ENCODE data around the gene NR6A1. TPM values are rescaled to one million over a fixed set of nuclear protein-coding genes. Genes with fewer than 3 reads are reported as not detected.

Gene NR6A1
- total and polyA plus RNA-seq, 2 experiments from 2014 or later = 44.2 to 139 TPM

DNA sequence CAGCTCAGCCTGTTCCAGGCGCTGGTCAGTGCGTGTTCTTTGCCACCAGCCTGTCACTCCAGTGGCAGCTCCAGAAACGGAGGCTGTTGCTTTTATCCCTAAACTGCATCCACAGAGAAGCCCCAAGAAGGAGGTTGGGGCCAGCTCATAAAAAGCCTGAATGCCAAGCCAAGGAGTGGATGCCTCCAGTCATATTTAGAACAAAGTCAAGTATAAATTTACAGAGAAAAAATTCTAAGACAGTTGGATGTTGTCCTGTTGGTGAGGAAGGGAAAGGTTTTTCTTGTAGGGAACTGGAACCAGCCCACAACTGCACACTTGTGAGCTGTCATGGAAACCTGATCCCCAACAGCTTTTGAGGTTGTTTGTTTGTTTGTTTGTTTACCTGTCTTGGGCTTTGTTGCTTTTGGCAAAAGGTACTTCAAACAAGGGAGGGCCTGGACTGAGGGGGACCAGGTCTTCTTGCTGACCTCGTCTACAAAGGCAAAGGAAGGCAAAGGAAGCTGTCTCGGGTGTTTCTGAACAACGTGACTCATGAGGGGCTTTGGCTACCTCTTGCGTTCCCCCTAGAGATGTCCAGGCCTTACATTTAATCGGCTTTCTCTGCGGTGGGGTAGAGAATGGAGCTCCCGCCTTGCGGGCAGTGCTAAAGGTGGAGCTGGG, 42.5 kb upstream of the NR6A1 start (continued):
- TF ChIP-seq CTCF (conservative IDR thresholded peaks at IDR 0.05; ENCODE audit: low read depth in 2 of 2) = no peak
- TF ChIP-seq EZH2phosphoT487 (IDR thresholded peaks at IDR 0.05; ENCODE audit: unreplicated experiment) = no peak
- TF ChIP-seq ZNF114 (CRISPR knock-in tag; IDR thresholded peaks at IDR 0.05) = no peak

DNA sequence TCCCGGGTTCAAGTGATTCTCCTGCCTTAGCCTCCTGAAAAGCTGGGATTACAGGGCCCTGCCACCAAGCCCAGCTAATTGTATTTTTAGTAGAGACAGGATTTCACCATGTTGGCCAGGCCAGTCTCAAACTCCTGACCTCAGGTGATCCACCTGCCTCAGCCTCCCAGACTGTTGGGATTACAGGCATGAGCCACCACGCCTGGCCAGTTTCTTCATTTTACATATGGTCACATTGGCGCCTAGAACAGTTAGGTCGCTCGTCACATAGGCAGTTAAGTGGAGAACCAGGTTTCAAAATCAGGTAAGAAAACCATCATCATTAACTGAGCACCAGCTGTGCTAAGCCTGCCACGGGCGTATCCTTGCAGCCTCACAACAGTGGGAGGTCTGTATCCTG, 41.9 kb upstream of the NR6A1 start:
- Histone ChIP-seq H3K27ac (ENCODE audit: low read depth) (no peak overlapping the region), H3K4me2 (no peak overlapping the region), H3K4me1 (ENCODE audit: insufficient read depth) (peaks cover 14% of the 10 kb centered on the region), H3K27me3 (ENCODE audit: insufficient read depth) (no peaks in the 10 kb centered on the region), H4K20me1 (replicated peaks; ENCODE audit: insufficient read depth) (no peaks in the 10 kb centered on the region), H3F3A (replicated peaks; ENCODE audit: low read depth) (0 out of 2 replicates have a peak, but pooled peaks cover 4% of the 10 kb centered on the region), H3K4me3 (no peak overlapping the region), H3K9me2 (ENCODE audit: insufficient read depth) (no peaks in the 10 kb centered on the region), H2AFZ (no peak overlapping the region), H3K79me2 (replicated peaks; ENCODE audit: insufficient read depth) (no peaks in the 10 kb centered on the region), H3K36me3 (ENCODE audit: insufficient read depth) (no peaks in the 10 kb centered on the region)
- no peaks in the 10 kb centered on the region; the same call in 2 of the 3 replicates for H3K36me3 Mint-ChIP-seq (ENCODE audit: low read depth)
- no peak overlapping the region for H3K27ac Mint-ChIP-seq
- DNase-seq (ENCODE audit: low spot score) (no peak), ATAC-seq (no peak)
- no peak overlapping the region for H3K4me3 Mint-ChIP-seq
- H3K27me3 Mint-ChIP-seq (ENCODE audit: insufficient read depth, low read depth, poor library complexity) = peaks cover 12% of the 10 kb centered on the region
- peaks cover 34% of the 10 kb centered on the region for H3K4me1 Mint-ChIP-seq
- no peaks in the 10 kb centered on the region for H3K9me3 Mint-ChIP-seq
- no peak for TF ChIP-seq POLR2AphosphoS5 (IDR thresholded peaks at IDR 0.05; ENCODE audit: low read depth)
- TF ChIP-seq ZNF331 (CRISPR knock-in tag; IDR thresholded peaks at IDR 0.05; ENCODE audit: low read depth) = no peak
- TF ChIP-seq, protein P1, sequence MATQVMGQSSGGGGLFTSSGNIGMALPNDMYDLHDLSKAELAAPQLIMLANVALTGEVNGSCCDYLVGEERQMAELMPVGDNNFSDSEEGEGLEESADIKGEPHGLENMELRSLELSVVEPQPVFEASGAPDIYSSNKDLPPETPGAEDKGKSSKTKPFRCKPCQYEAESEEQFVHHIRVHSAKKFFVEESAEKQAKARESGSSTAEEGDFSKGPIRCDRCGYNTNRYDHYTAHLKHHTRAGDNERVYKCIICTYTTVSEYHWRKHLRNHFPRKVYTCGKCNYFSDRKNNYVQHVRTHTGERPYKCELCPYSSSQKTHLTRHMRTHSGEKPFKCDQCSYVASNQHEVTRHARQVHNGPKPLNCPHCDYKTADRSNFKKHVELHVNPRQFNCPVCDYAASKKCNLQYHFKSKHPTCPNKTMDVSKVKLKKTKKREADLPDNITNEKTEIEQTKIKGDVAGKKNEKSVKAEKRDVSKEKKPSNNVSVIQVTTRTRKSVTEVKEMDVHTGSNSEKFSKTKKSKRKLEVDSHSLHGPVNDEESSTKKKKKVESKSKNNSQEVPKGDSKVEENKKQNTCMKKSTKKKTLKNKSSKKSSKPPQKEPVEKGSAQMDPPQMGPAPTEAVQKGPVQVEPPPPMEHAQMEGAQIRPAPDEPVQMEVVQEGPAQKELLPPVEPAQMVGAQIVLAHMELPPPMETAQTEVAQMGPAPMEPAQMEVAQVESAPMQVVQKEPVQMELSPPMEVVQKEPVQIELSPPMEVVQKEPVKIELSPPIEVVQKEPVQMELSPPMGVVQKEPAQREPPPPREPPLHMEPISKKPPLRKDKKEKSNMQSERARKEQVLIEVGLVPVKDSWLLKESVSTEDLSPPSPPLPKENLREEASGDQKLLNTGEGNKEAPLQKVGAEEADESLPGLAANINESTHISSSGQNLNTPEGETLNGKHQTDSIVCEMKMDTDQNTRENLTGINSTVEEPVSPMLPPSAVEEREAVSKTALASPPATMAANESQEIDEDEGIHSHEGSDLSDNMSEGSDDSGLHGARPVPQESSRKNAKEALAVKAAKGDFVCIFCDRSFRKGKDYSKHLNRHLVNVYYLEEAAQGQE (IDR thresholded peaks at IDR 0.05; ENCODE audit: unreplicated experiment) = no peak
- no peak for TF ChIP-seq CREB1 (CRISPR knock-in tag; IDR thresholded peaks at IDR 0.05; ENCODE audit: low read depth)
- no peak for TF ChIP-seq CTCF (conservative IDR thresholded peaks at IDR 0.05; ENCODE audit: low read depth in 2 of 2)
- TF ChIP-seq STAT1 (IDR thresholded peaks at IDR 0.05; ENCODE audit: unreplicated experiment) = no peak
- TF ChIP-seq EZH2 (IDR thresholded peaks at IDR 0.05; ENCODE audit: low read depth, unreplicated experiment) = no peak
- TF ChIP-seq, protein P2, sequence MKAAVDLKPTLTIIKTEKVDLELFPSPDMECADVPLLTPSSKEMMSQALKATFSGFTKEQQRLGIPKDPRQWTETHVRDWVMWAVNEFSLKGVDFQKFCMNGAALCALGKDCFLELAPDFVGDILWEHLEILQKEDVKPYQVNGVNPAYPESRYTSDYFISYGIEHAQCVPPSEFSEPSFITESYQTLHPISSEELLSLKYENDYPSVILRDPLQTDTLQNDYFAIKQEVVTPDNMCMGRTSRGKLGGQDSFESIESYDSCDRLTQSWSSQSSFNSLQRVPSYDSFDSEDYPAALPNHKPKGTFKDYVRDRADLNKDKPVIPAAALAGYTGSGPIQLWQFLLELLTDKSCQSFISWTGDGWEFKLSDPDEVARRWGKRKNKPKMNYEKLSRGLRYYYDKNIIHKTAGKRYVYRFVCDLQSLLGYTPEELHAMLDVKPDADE (IDR thresholded peaks at IDR 0.05) = no peak
